HK-2 (cell line): ENCODE results near the gene MIEN1.
A peak's percentile ranks its signal among the peaks of the same experiment; 100 is the strongest.
"Not testable (repeated sequence)": the region's sequence is repeated elsewhere in the genome, so short reads cannot be mapped to it uniquely, and the experiment has no call there.

Experiments
- DNase-seq: peaks from one replicate; pipeline ENCODE4 v3.0.0-alpha.2; 2018; ENCODE audit not compliant: unreplicated experiment

MIEN1 gene

GRCh38 chr17:39699157-39699817 is 31.0 kb downstream of the MIEN1 start:
- DNase-seq, result not testable (repeated sequence)

- no peak for DNase-seq
These were observed 32.4 kb downstream of the MIEN1 start for GRCh38 chr17:39697961-39698360.

GRCh38 chr17:39696731-39697130 is 33.6 kb downstream of the MIEN1 start:
- DNase-seq, result no peak

- DNase-seq, result peak; percentile 47
These were observed 35.2 kb downstream of the MIEN1 start for GRCh38 chr17:39695089-39695474.

- no peak for DNase-seq
These were observed 35.7 kb downstream of the MIEN1 start for GRCh38 chr17:39694593-39694992.

GRCh38 chr17:39688945-39689344 is 41.4 kb downstream of the MIEN1 start:
- DNase-seq, result no peak

GRCh38 chr17:39688475-39688835 is 41.9 kb downstream of the MIEN1 start:
- DNase-seq, result no peak

- DNase-seq, result peak; percentile 89
These were observed 42.5 kb downstream of the MIEN1 start, which contains the start of gene PGAP3 for GRCh38 chr17:39687546-39688474. PGAP3 (minus strand) TSS chr17:39688057; CDS start chr17:39688014, 43 bp downstream.

GRCh38 chr17:39687101-39687545 is 43.2 kb downstream of the MIEN1 start:
- no peak for DNase-seq

GRCh38 chr17:39684369-39685192 is 45.8 kb downstream of the MIEN1 start:
- DNase-seq, result no peak

GRCh38 chr17:39683295-39683939 is 46.9 kb downstream of the MIEN1 start:
- no peak for DNase-seq

GRCh38 chr17:39679521-39680192 is 50.7 kb downstream of the MIEN1 start:
- no peak for DNase-seq
